Vagina (tissue), 2 donors: Measurements from ENCODE around the gene UBP1. TPM values are rescaled to one million over a fixed set of nuclear protein-coding genes. Genes with fewer than 3 reads are reported as not detected.
"Not testable (repeated sequence)": the region's sequence is repeated elsewhere in the genome, so short reads cannot be mapped to it uniquely, and the experiment has no call there.

Experiments
- DNase-seq, 2 donors: peaks; one replicate each; pipeline ENCODE4 v3.0.0-alpha.2; 2017; ENCODE audit errors: extremely low spot score in 2 of 2
- H3K27ac ChIP-seq: fragments of 200-600 bp; sonication (generic); one replicate; pipeline ENCODE4 v1.5.1; 2019
- H3K27me3 ChIP-seq: fragments of 200-600 bp; sonication (generic); one replicate; pipeline ENCODE4 v1.5.1; 2019
- H3K36me3 ChIP-seq, 2 donors: fragments of 200-600 bp; sonication (generic); one replicate each; pipeline ENCODE4 v1.5.1; 2017 to 2019
- H3K4me1 ChIP-seq: fragments of 200-600 bp; sonication (generic); one replicate; pipeline ENCODE4 v1.5.1; 2019
- H3K4me3 ChIP-seq, 2 donors: fragments of 200-600 bp; sonication (generic); 1 replicate in 1 of 2; 2 replicates in 1 of 2; pipeline ENCODE4 v1.5.1; 2016 to 2019
- H3K9me3 ChIP-seq: fragments of 200-600 bp; sonication (generic); one replicate; pipeline ENCODE4 v1.5.1; 2019
- POLR2A ChIP-seq, 2 donors: fragments of 450-650 bp; IDR thresholded peaks; one replicate each; pipeline ENCODE4 v1.6.1; 2017; ENCODE audit warnings: antibody characterized with exemption in 2 of 2, mild to moderate bottlenecking in 2 of 2, moderate library complexity in 2 of 2
- POLR2AphosphoS5 ChIP-seq, 2 donors: sonication (generic); formaldehyde crosslinking; IDR thresholded peaks; one replicate each; pipeline ENCODE4 v1.9.0; 2017; ENCODE audit warnings: antibody characterized with exemption in 2 of 2, mild to moderate bottlenecking in 2 of 2, low read depth in 1 of 2; ENCODE audit not compliant: insufficient read depth in 1 of 2
- intact Hi-C: fragments of 100-400 bp; cut with DNase I; formaldehyde crosslinking; loops from one replicate; pipeline ENCODE4 v1.15.1; 2023
- total RNA-seq: library from RNA; depleted of rRNA; stranded (reverse); fragments of >200 nt; gene quantifications from one replicate; pipeline ENCODE4 v1.2.3, GENCODE V29; 2016
- TF ChIP-seq, protein P1 (sequence below), 3 experiments: fragments of 450-650 bp in 2 of 3; fragments of 200-600 bp in 1 of 3; sonication (generic) in 1 of 3; IDR thresholded peaks; one replicate each; pipeline ENCODE4 v1.5.1; 2017 to 2019; ENCODE audit warnings: antibody characterized with exemption in 3 of 3, mild to moderate bottlenecking in 2 of 3, moderate library complexity in 2 of 3

UBP1 gene
- total RNA-seq, 1 donor from 2014 or later: 52.1 TPM

DNA sequence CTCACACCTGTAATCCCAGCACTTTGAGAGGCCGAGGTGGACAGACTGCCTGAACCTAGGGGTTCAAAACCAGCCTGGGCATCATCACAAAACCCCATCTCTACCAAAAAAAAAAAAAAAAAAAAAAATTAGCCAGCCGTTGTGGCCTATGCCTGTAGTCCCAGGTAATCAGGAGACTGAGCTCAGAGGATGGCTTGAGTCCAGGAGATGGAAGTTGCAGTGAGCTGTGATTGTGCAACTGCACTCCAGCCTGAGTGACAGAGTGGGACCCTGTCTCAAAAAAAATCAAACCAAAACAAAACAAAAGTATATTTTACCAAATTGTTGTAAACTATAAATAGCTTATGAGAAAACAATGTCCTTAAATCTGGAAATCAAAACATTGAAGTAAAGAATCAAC, 34.7 kb upstream of the UBP1 start:
- DNase-seq: no peak
- no peaks in the 10 kb centered on the region for H3K4me1 ChIP-seq
- H3K36me3 ChIP-seq: no peaks in the 10 kb centered on the region
- TF ChIP-seq POLR2A (IDR thresholded peaks at IDR 0.05) (no peak), POLR2AphosphoS5 (IDR thresholded peaks at IDR 0.05; ENCODE audit: insufficient read depth in 1 of 2, low read depth in 1 of 2) (no peak)
- TF ChIP-seq, protein P1, sequence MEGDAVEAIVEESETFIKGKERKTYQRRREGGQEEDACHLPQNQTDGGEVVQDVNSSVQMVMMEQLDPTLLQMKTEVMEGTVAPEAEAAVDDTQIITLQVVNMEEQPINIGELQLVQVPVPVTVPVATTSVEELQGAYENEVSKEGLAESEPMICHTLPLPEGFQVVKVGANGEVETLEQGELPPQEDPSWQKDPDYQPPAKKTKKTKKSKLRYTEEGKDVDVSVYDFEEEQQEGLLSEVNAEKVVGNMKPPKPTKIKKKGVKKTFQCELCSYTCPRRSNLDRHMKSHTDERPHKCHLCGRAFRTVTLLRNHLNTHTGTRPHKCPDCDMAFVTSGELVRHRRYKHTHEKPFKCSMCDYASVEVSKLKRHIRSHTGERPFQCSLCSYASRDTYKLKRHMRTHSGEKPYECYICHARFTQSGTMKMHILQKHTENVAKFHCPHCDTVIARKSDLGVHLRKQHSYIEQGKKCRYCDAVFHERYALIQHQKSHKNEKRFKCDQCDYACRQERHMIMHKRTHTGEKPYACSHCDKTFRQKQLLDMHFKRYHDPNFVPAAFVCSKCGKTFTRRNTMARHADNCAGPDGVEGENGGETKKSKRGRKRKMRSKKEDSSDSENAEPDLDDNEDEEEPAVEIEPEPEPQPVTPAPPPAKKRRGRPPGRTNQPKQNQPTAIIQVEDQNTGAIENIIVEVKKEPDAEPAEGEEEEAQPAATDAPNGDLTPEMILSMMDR (IDR thresholded peaks at IDR 0.05): no peak
- intact Hi-C loops: no loop called here
- no peaks in the 10 kb centered on the region for H3K9me3 ChIP-seq
- no peaks in the 10 kb centered on the region for H3K27me3 ChIP-seq
- H3K4me3 ChIP-seq: no peak overlapping the region
- H3K27ac ChIP-seq: no peak overlapping the region

DNA sequence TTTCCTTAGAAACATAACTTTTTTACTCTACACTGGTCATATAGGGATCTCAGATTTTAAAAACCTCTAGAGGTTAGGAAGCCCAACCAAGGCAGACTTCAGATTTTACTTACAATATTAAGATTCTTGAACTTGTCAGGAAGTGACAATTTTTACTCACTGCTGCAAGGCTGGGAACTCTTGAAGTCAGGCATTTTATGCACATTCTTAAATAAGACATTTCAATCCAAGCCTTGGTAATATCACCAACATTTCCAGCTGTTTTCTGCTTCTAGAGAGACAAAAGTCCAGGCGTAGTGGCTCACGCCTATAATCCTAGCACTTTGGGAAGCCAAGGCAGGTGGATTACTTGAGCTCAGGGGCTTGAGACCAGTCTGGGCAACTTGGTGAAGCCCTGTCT, 33.6 kb upstream of the UBP1 start:
- H3K36me3 ChIP-seq: no peaks in the 10 kb centered on the region
- no peaks in the 10 kb centered on the region for H3K27me3 ChIP-seq
- DNase-seq: no peak
- no peak overlapping the region for H3K27ac ChIP-seq
- no peak overlapping the region for H3K4me3 ChIP-seq
- TF ChIP-seq POLR2A (IDR thresholded peaks at IDR 0.05) (no peak), POLR2AphosphoS5 (IDR thresholded peaks at IDR 0.05; ENCODE audit: insufficient read depth in 1 of 2, low read depth in 1 of 2) (no peak)
- TF ChIP-seq, protein P1 (IDR thresholded peaks at IDR 0.05): no peak
- intact Hi-C loops: no loop called here
- no peaks in the 10 kb centered on the region for H3K9me3 ChIP-seq
- no peaks in the 10 kb centered on the region for H3K4me1 ChIP-seq

DNA sequence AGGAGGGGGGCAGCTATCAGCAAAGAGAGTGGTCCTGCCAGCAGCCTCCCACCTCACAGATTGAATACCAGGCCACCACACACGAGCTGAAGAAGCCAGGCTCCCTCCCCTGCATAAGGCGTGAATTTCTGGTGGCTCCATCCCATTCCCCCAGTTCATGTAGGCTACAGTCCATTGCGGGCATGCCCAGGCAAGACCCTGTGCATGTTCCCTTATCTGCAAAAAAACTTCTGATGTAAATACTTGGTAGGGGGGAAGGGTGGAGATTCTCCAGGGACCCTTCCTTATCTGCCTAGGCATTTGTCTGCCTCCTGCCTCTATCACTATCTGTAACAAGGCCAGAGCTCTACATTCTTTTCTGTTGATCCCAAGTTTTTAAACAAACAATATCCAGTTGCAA, 27.6 kb upstream of the UBP1 start:
- no peaks in the 10 kb centered on the region for H3K4me1 ChIP-seq
- no peaks in the 10 kb centered on the region for H3K36me3 ChIP-seq
- H3K27me3 ChIP-seq: no peaks in the 10 kb centered on the region
- H3K9me3 ChIP-seq: no peaks in the 10 kb centered on the region
- H3K4me3 ChIP-seq: no peak overlapping the region
- TF ChIP-seq POLR2A (IDR thresholded peaks at IDR 0.05): no peak
- TF ChIP-seq, protein P1 (IDR thresholded peaks at IDR 0.05): no peak
- TF ChIP-seq POLR2AphosphoS5 (IDR thresholded peaks at IDR 0.05; ENCODE audit: insufficient read depth in 1 of 2, low read depth in 1 of 2): no peak
- no peak for DNase-seq
- H3K27ac ChIP-seq: no peak overlapping the region
- intact Hi-C loops: no loop called here

DNA sequence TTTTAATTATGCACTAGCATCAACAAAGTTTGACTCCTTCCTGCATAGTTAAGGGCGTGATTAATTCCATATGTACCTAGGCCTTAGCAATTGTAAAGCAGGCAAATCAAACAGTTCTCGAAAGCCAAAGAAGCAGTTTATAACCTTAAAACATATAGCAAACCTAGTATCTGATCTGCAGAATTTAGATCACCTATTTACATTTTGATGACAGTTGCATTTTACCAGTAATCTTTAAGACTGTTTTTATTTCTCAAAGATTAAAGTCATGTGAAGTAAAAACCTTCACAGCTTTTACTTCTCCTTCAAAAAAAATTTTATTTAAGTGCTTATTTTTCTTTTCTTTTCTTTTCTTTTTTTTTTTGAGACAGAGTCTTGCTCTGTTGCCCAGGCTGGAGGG, 20.9 kb upstream of the UBP1 start:
- Histone ChIP-seq H3K9me3 (peaks cover 5% of the 10 kb centered on the region), H3K27me3 (no peaks in the 10 kb centered on the region), H3K4me3 (no peak overlapping the region), H3K36me3 (no peaks in the 10 kb centered on the region), H3K27ac (no peak overlapping the region), H3K4me1 (no peaks in the 10 kb centered on the region)
- TF ChIP-seq POLR2A (IDR thresholded peaks at IDR 0.05) (no peak), POLR2AphosphoS5 (IDR thresholded peaks at IDR 0.05; ENCODE audit: insufficient read depth in 1 of 2, low read depth in 1 of 2) (no peak)
- TF ChIP-seq, protein P1 (IDR thresholded peaks at IDR 0.05): no peak
- intact Hi-C loops: no loop called here
- no peak for DNase-seq

DNA sequence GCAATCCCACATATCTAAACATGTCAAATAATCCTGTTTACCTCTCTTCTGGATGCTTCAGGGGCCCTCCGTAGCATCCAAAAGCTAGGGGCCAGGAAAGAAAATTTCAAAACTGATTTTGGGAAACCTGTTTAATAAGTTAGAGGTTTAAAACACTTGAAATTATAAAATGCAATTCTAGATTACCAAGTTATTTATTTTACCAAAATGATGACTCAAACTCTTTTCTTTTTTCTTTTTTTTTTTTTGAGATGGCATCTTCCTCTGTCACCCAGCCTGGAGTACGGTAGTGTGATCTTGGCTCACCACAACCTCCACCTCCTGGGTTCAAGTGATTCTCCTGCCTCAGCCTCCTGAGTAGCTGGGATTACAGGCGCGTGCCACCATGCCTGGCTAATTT, 19.4 kb upstream of the UBP1 start:
- H3K27ac ChIP-seq, H3K4me3 ChIP-seq, H3K9me3 ChIP-seq, DNase-seq, intact Hi-C loops, H3K27me3 ChIP-seq, H3K4me1 ChIP-seq, H3K36me3 ChIP-seq: not testable (repeated sequence)

DNA sequence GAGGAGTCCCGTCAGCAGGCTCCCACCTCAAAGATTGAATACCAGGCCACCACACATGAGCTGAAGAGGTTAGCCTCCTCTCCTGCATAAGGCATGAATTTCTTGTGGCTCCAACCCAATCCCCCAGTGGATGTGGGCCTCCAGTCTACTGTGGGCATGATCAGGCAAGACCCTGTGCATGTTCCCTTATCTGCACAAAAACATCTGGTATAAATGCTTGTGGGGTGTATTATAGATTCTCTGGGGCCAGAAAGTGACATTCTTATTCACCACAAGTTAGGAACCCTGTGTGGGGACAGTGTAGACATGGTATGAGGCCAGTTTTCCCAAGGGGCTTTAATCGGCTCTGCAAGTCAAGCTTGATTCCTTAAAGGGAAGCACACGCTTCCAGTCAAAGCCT, 18.2 kb upstream of the UBP1 start:
- Histone ChIP-seq H3K9me3 (peaks cover 5% of the 10 kb centered on the region), H3K36me3 (no peaks in the 10 kb centered on the region), H3K4me1 (no peaks in the 10 kb centered on the region), H3K27ac (no peak overlapping the region), H3K27me3 (no peaks in the 10 kb centered on the region), H3K4me3 (no peak overlapping the region)
- no peak for DNase-seq
- intact Hi-C loops: no loop called here
- TF ChIP-seq POLR2A (IDR thresholded peaks at IDR 0.05): no peak
- TF ChIP-seq, protein P1 (IDR thresholded peaks at IDR 0.05): no peak
- TF ChIP-seq POLR2AphosphoS5 (IDR thresholded peaks at IDR 0.05; ENCODE audit: insufficient read depth in 1 of 2, low read depth in 1 of 2): no peak
